CD4-positive, alpha-beta T cell (primary cell): ENCODE data around the gene SH3BP5. TPM values are rescaled to one million over a fixed set of nuclear protein-coding genes. Genes with fewer than 3 reads are reported as not detected.
A peak's percentile ranks its signal among the peaks of the same experiment; 100 is the strongest.

ENCODE experiments used
- ATAC-seq: fragments of 200-7000 bp; cut with Tn5 transposase; one replicate; pipeline ENCODE4 v1.10.0; 2022; ENCODE audit warnings: mild to moderate bottlenecking; ENCODE audit not compliant: poor library complexity
- CTCF ChIA-PET: fragments of 350-600 bp; sonication (Branson Sonifier 250); formaldehyde crosslinking; loops from one replicate; lab custom pipeline; 2021; ENCODE audit warnings: antibody characterized with exemption, inconsistent platforms; lab: Charles Lee
- POLR2A ChIA-PET: fragments of 350-600 bp; sonication (Branson Sonifier 250); formaldehyde crosslinking; loops from one replicate; lab custom pipeline; 2021; ENCODE audit warnings: antibody characterized with exemption, inconsistent platforms; lab: Charles Lee
- DNase-seq, 14 experiments: peaks; one replicate each; pipeline ENCODE4 v3.0.0-alpha.2; 2013 to 2020; ENCODE audit warnings: mixed read lengths in 2 of 14
- H3K27ac ChIP-seq, 2 donors: one replicate each; pipeline versions ENCODE4 v1.5.1 to v1.7.0; 2013; ENCODE audit warnings: low read length in 2 of 2, low read depth in 1 of 2, mild to moderate bottlenecking in 1 of 2
- H3K27me3 ChIP-seq, 2 experiments: 1 replicate in 1 of 2; 2 replicates in 1 of 2; pipeline versions ENCODE4 v1.6.1 to v1.7.0; 2013; ENCODE audit warnings: low read length in 2 of 2, control low read depth in 1 of 2, mild to moderate bottlenecking in 1 of 2, moderate library complexity in 1 of 2; ENCODE audit not compliant: insufficient read depth in 2 of 2, control insufficient read depth in 1 of 2
- H3K36me3 ChIP-seq: one replicate; pipeline ENCODE4 v1.6.1; 2013; ENCODE audit warnings: low read length, control low read depth; ENCODE audit not compliant: insufficient read depth
- H3K4me1 ChIP-seq: one replicate; pipeline ENCODE4 v1.6.1; 2013; ENCODE audit warnings: low read length, control low read depth; ENCODE audit not compliant: insufficient read depth
- H3K4me3 ChIP-seq: one replicate; pipeline ENCODE4 v1.5.1; 2013; ENCODE audit warnings: mild to moderate bottlenecking, low read length, moderate library complexity
- H3K9me3 ChIP-seq, 2 experiments: 1 replicate in 1 of 2; 2 replicates in 1 of 2; pipeline versions ENCODE4 v1.6.1 to v1.7.0; 2013; ENCODE audit warnings: low read length in 2 of 2, mild to moderate bottlenecking in 2 of 2, control low read depth in 1 of 2, moderate library complexity in 1 of 2; ENCODE audit not compliant: control insufficient read depth in 1 of 2, insufficient read depth in 1 of 2
- H3K27ac Mint-ChIP-seq: one replicate; pipeline ENCODE4 v1.8.0; 2020; ENCODE audit warnings: mixed read lengths
- H3K27me3 Mint-ChIP-seq: one replicate; pipeline ENCODE4 v1.8.0; 2021; ENCODE audit warnings: mixed read lengths
- H3K36me3 Mint-ChIP-seq: one replicate; pipeline ENCODE4 v1.8.0; 2021; ENCODE audit warnings: low read depth, mixed read lengths
- H3K4me1 Mint-ChIP-seq: one replicate; pipeline ENCODE4 v1.8.0; 2021; ENCODE audit warnings: low read depth, mixed read lengths
- H3K4me3 Mint-ChIP-seq: one replicate; pipeline ENCODE4 v1.8.0; 2020; ENCODE audit warnings: mild to moderate bottlenecking, mixed read lengths
- H3K9me3 Mint-ChIP-seq: one replicate; pipeline ENCODE4 v1.8.0; 2020; ENCODE audit warnings: mixed read lengths
- CTCF ChIP-seq: fragments of 200-600 bp; IDR thresholded peaks from one replicate; pipeline ENCODE4 v1.8.0; 2022; ENCODE audit warnings: antibody characterized with exemption, mild to moderate bottlenecking
- intact Hi-C, 2 experiments: fragments of 100-400 bp; cut with DNase I in 1 of 2; cut with micrococcal nuclease in 1 of 2; formaldehyde crosslinking; loops; one replicate each; pipeline versions ENCODE4 v1.15.1 to v1.9.0; 2023 to 2025; cut with DNase I, micrococcal nuclease
- total RNA-seq, 174 experiments: library from RNA in 2 of 174; stranded (reverse) in 2 of 174; gene quantifications; one replicate each; pipeline ENCODE4 v1.2.3 and lab custom pipeline; 2021 to 2026

The SH3BP5 gene
- total RNA-seq, 2 experiments from 2014 or later, result 16.8 to 17.7 TPM

DNA sequence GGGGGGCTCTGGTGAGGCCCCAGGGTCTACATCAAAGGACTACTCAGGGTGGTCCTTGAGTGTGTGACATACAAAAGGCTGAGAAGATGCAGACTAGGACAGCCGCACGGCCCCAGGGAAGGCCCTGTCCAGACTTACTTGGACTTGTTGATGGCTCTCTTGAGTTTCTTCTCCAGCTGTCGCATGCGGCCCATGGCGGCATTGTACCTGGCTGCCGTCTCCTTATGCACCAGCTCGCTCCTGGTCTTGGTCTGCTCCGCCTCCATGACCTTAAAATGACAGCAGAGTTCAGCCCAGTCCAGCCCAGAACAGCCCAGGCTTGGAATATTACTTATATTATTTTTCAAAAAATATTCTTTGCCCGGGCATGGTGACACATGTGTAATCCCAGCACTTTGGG is 70.4 kb downstream of the SH3BP5 start:
- Histone ChIP-seq H3K4me3 (no peak overlapping the region), H3K27me3 (no peaks in the 10 kb centered on the region), H3K27ac (peak overlapping the region in 1 of 2 donors; percentile 9), H3K4me1 (peaks cover 28% of the 10 kb centered on the region), H3K9me3 (no peaks in the 10 kb centered on the region), H3K36me3 (peaks cover 69% of the 10 kb centered on the region)
- Mint-ChIP-seq H3K27ac (peak overlapping the region; percentile 75), H3K27me3 (no peaks in the 10 kb centered on the region), H3K36me3 (peaks cover 62% of the 10 kb centered on the region), H3K9me3 (no peaks in the 10 kb centered on the region), H3K4me1 (peaks cover 49% of the 10 kb centered on the region), H3K4me3 (no peak overlapping the region)
- ChIA-PET POLR2A (interaction anchor here (0.8 kb wide), 1 partner anchor 162 kb away, joined by 3 read pairs; no protein-coding TSS in a partner anchor), CTCF (no interaction called here)
- no peak for TF ChIP-seq CTCF
- intact Hi-C loops, result no loop called here
- DNase-seq (no peak), ATAC-seq (no peak)

- peak overlapping the region; percentile 75 for H3K27ac Mint-ChIP-seq
- intact Hi-C loops, result no loop called here
- POLR2A ChIA-PET, result interaction anchor here (0.8 kb wide), 1 partner anchor 162 kb away, joined by 3 read pairs; no protein-coding TSS in a partner anchor
Observed at GRCh38 chr3:15261274-15261673, 71.1 kb downstream of the SH3BP5 start.

GRCh38 chr3:15260531-15260930 is 71.9 kb downstream of the SH3BP5 start:
- CTCF ChIA-PET, result interaction anchor here (1.2 kb wide), 1 partner anchor 145 kb away, joined by 3 read pairs; no protein-coding TSS in a partner anchor
- H3K4me3 Mint-ChIP-seq, result no peak overlapping the region
- peak overlapping the region; percentile 75 for H3K27ac Mint-ChIP-seq
- POLR2A ChIA-PET, result interaction anchor here (1.3 kb wide), 2 partner anchors 23 to 72 kb away, joined by 3 to 4 read pairs; partner anchors contain the start of gene SH3BP5
- H3K9me3 Mint-ChIP-seq, result no peaks in the 10 kb centered on the region
- no peaks in the 10 kb centered on the region for H3K9me3 ChIP-seq
- H3K36me3 ChIP-seq, result peaks cover 69% of the 10 kb centered on the region
- intact Hi-C loops, result no loop called here
- H3K4me1 Mint-ChIP-seq, result peaks cover 38% of the 10 kb centered on the region
- H3K36me3 Mint-ChIP-seq, result peaks cover 66% of the 10 kb centered on the region
- H3K27me3 ChIP-seq, result no peaks in the 10 kb centered on the region
- DNase-seq (no peak), ATAC-seq (no peak)
- TF ChIP-seq CTCF, result no peak
- no peak overlapping the region for H3K27ac ChIP-seq
- H3K4me1 ChIP-seq, result peaks cover 13% of the 10 kb centered on the region
- H3K4me3 ChIP-seq, result no peak overlapping the region
- H3K27me3 Mint-ChIP-seq, result no peaks in the 10 kb centered on the region

More at GRCh38 chr3:15261274-15261673, 71.1 kb downstream of the SH3BP5 start:
- H3K36me3 ChIP-seq, result peaks cover 69% of the 10 kb centered on the region
- H3K4me1 ChIP-seq, result peaks cover 20% of the 10 kb centered on the region
- peak overlapping the region; percentile 5 to 9 for H3K27ac ChIP-seq
- no peak for DNase-seq
- Mint-ChIP-seq H3K27me3 (no peaks in the 10 kb centered on the region), H3K9me3 (no peaks in the 10 kb centered on the region), H3K36me3 (peaks cover 66% of the 10 kb centered on the region), H3K4me3 (no peak overlapping the region), H3K4me1 (peaks cover 45% of the 10 kb centered on the region)
- TF ChIP-seq CTCF, result no peak
- H3K9me3 ChIP-seq, result no peaks in the 10 kb centered on the region
- H3K4me3 ChIP-seq, result no peak overlapping the region
- ATAC-seq, result no peak
- CTCF ChIA-PET, result no interaction called here
- no peaks in the 10 kb centered on the region for H3K27me3 ChIP-seq
